H9 (cell line): Measurements from ENCODE around the gene DTX4. TPM values are rescaled to one million over a fixed set of nuclear protein-coding genes. Genes with fewer than 3 reads are reported as not detected.

ENCODE experiments used
- DNase-seq: peaks from one replicate; pipeline ENCODE4 v3.0.0-alpha.2; 2017
- H2AFZ ChIP-seq: one replicate; pipeline ENCODE4 v1.6.1; 2013; ENCODE audit warnings: mild to moderate bottlenecking, low read length, control low read depth, moderate library complexity
- H2AK5ac ChIP-seq: 2 replicates; pipeline ENCODE4 v1.6.1; 2013; ENCODE audit warnings: low read length, control low read depth, mixed read lengths; ENCODE audit not compliant: insufficient read length
- H2BK120ac ChIP-seq: one replicate; pipeline ENCODE4 v1.6.1; 2013; ENCODE audit warnings: low read depth, mild to moderate bottlenecking, low read length, control low read depth, inconsistent platforms; ENCODE audit not compliant: poor library complexity, severe bottlenecking
- H2BK12ac ChIP-seq: 2 replicates; pipeline ENCODE4 v1.6.1; 2013; ENCODE audit warnings: low read length, control low read depth, mixed read lengths, low read depth; ENCODE audit not compliant: insufficient read length
- H2BK15ac ChIP-seq: 2 replicates; pipeline ENCODE4 v1.6.1; 2013; ENCODE audit warnings: low read depth, low read length, control low read depth
- H2BK20ac ChIP-seq: one replicate; pipeline ENCODE4 v1.6.1; 2013; ENCODE audit warnings: low read depth, mild to moderate bottlenecking, low read length, control low read depth, inconsistent platforms; ENCODE audit not compliant: poor library complexity, severe bottlenecking
- H2BK5ac ChIP-seq: 2 replicates; pipeline ENCODE4 v1.6.1; 2013; ENCODE audit warnings: low read length, control low read depth, mixed read lengths; ENCODE audit not compliant: insufficient read length
- H3K14ac ChIP-seq: 2 replicates; pipeline ENCODE4 v1.6.1; 2013; ENCODE audit warnings: low read length, control low read depth; ENCODE audit not compliant: insufficient read depth
- H3K18ac ChIP-seq: 2 replicates; pipeline ENCODE4 v1.6.1; 2013; ENCODE audit warnings: low read depth, mild to moderate bottlenecking, mixed read lengths, low read length, control low read depth; ENCODE audit not compliant: insufficient read length
- H3K23ac ChIP-seq: 2 replicates; pipeline ENCODE4 v1.6.1; 2013; ENCODE audit warnings: low read length, control low read depth, mixed read lengths, low read depth; ENCODE audit not compliant: insufficient read length
- H3K23me2 ChIP-seq: 2 replicates; pipeline ENCODE4 v1.6.1; 2013; ENCODE audit warnings: low read depth, mild to moderate bottlenecking, mixed read lengths, low read length, control low read depth; ENCODE audit not compliant: insufficient read length, poor library complexity, severe bottlenecking
- H3K27ac ChIP-seq: 2 replicates; pipeline ENCODE4 v1.5.1; 2013; ENCODE audit warnings: low read length, control low read depth, mixed read lengths, low read depth; ENCODE audit not compliant: insufficient read length
- H3K27me3 ChIP-seq: 2 replicates; pipeline ENCODE4 v1.6.1; 2013; ENCODE audit warnings: low read length, control low read depth, inconsistent platforms; ENCODE audit not compliant: insufficient read depth
- H3K4ac ChIP-seq: 2 replicates; pipeline ENCODE4 v1.6.1; 2013; ENCODE audit warnings: low read depth, mild to moderate bottlenecking, control low read depth, inconsistent platforms, low read length, moderate library complexity
- H3K4me1 ChIP-seq: 2 replicates; pipeline ENCODE4 v1.6.1; 2013; ENCODE audit warnings: low read length, control low read depth, inconsistent platforms; ENCODE audit not compliant: insufficient read depth
- H3K4me2 ChIP-seq: 2 replicates; pipeline ENCODE4 v1.6.1; 2013; ENCODE audit warnings: low read length, control low read depth, mixed read lengths; ENCODE audit not compliant: insufficient read length, insufficient read depth
- H3K56ac ChIP-seq: 2 replicates; pipeline ENCODE4 v1.6.1; 2013; ENCODE audit warnings: low read depth, mild to moderate bottlenecking, mixed read lengths, low read length, control low read depth; ENCODE audit not compliant: insufficient read length
- H3K79me1 ChIP-seq: 2 replicates; pipeline ENCODE4 v1.6.1; 2013; ENCODE audit warnings: low read depth, mild to moderate bottlenecking, moderate library complexity, low read length, control low read depth, inconsistent platforms; ENCODE audit not compliant: insufficient read depth, poor library complexity, severe bottlenecking
- H3K79me2 ChIP-seq: 2 replicates; pipeline ENCODE4 v1.6.1; 2013; ENCODE audit warnings: low read length, control low read depth, inconsistent platforms; ENCODE audit not compliant: insufficient read depth
- H3K9ac ChIP-seq: 2 replicates; pipeline ENCODE4 v1.6.1; 2013; ENCODE audit warnings: low read length, control low read depth, mixed read lengths; ENCODE audit not compliant: insufficient read length; ENCODE audit errors: extremely low read depth
- H3K9me3 ChIP-seq: one replicate; pipeline ENCODE4 v1.6.1; 2013; ENCODE audit warnings: low read depth, low read length, inconsistent platforms; ENCODE audit not compliant: control insufficient read depth
- H3T11ph ChIP-seq: one replicate; pipeline ENCODE4 v1.6.1; 2013; ENCODE audit warnings: mild to moderate bottlenecking, low read length, control low read depth, inconsistent platforms
- H4K20me1 ChIP-seq: one replicate; pipeline ENCODE4 v1.6.1; 2013; ENCODE audit not compliant: control insufficient read depth, insufficient read length, insufficient read depth
- H4K5ac ChIP-seq: 2 replicates; pipeline ENCODE4 v1.6.1; 2013; ENCODE audit warnings: low read depth, mild to moderate bottlenecking, mixed read lengths, low read length, control low read depth; ENCODE audit not compliant: insufficient read length
- H4K8ac ChIP-seq: replicated peaks from 2 replicates; pipeline ENCODE4 v1.6.1; 2013; ENCODE audit warnings: low read length, control low read depth, mixed read lengths, low read depth; ENCODE audit not compliant: insufficient read length
- H4K91ac ChIP-seq: 2 replicates; pipeline ENCODE4 v1.6.1; 2013; ENCODE audit warnings: low read depth, mild to moderate bottlenecking, moderate library complexity, mixed read lengths, low read length, control low read depth; ENCODE audit not compliant: insufficient read length
- H3K27ac Mint-ChIP-seq, 3 experiments: 2 replicates in 2 of 3; 3 replicates in 1 of 3; pipeline ENCODE4 v1.8.0; 2020 to 2021; ENCODE audit warnings: mixed read lengths in 3 of 3, mild to moderate bottlenecking in 1 of 3, moderate library complexity in 1 of 3
- H3K27me3 Mint-ChIP-seq: 2 replicates; pipeline ENCODE4 v1.8.0; 2021; ENCODE audit warnings: low read depth, mild to moderate bottlenecking, moderate library complexity, mixed read lengths
- H3K36me3 Mint-ChIP-seq, 3 experiments: 2 replicates in 2 of 3; 3 replicates in 1 of 3; pipeline ENCODE4 v1.8.0; 2020 to 2021; ENCODE audit warnings: low read depth in 3 of 3, mixed read lengths in 3 of 3; ENCODE audit not compliant: insufficient read depth in 1 of 3
- H3K4me1 Mint-ChIP-seq, 2 experiments: 2 replicates each; pipeline ENCODE4 v1.8.0; 2020; ENCODE audit warnings: mixed read lengths in 2 of 2
- H3K4me3 Mint-ChIP-seq, 2 experiments: 2 replicates in 1 of 2; 3 replicates in 1 of 2; pipeline ENCODE4 v1.8.0; 2020 to 2021; ENCODE audit warnings: mild to moderate bottlenecking in 2 of 2, mixed read lengths in 2 of 2, moderate library complexity in 1 of 2
- H3K9me3 Mint-ChIP-seq, 2 experiments: 2 replicates in 1 of 2; 3 replicates in 1 of 2; pipeline ENCODE4 v1.8.0; 2020; ENCODE audit warnings: mild to moderate bottlenecking in 2 of 2, mixed read lengths in 2 of 2, moderate library complexity in 1 of 2
- CTCF ChIP-seq: fragments of 200-600 bp; sonication (generic); conservative IDR thresholded peaks from 3 replicates; pipeline ENCODE4 v1.8.0; 2021; ENCODE audit warnings: antibody characterized with exemption, mild to moderate bottlenecking
- WGBS: extraction: QIAGEN DNeasy Blood & Tissue Kit; methylation state at CpG from one replicate; pipeline ENCODE4 v1.1.7; 2013; ENCODE audit warnings: missing lambda C conversion rate, low lambda C conversion rate, mixed read lengths; ENCODE audit not compliant: insufficient read length; ENCODE audit errors: extremely low coverage; 5-methylcytosine and 5-hydroxymethylcytosine counted together
- total RNA-seq: library from RNA; stranded (reverse); gene quantifications from 2 replicates; pipeline ENCODE4 v1.2.1, GENCODE V29; 2021

The DTX4 gene
- total RNA-seq, 1 experiment from 2014 or later = 13.0 TPM

- no peak for TF ChIP-seq CTCF
- no peak overlapping the region for H3K14ac ChIP-seq
- Mint-ChIP-seq H3K4me3 (no peak overlapping the region), H3K36me3 (no peaks in the 10 kb centered on the region; a peak in 1 of 7 replicates), H3K27me3 (no peaks in the 10 kb centered on the region; the same call in 1 of the 2 replicates), H3K9me3 (peaks cover 0 to 2% of the 10 kb centered on the region in 2 experiments; a peak in 1 of 5 replicates), H3K27ac (no peak overlapping the region), H3K4me1 (no peaks in the 10 kb centered on the region)
- H3K9me3 ChIP-seq = no peaks in the 10 kb centered on the region
- H3K79me1 ChIP-seq = no peaks in the 10 kb centered on the region
- no peak overlapping the region for H3T11ph ChIP-seq
- H3K4me2 ChIP-seq = no peak overlapping the region
- no peak overlapping the region for H2AFZ ChIP-seq
- H2BK5ac ChIP-seq = no peak overlapping the region
- no peak for DNase-seq
- no peaks in the 10 kb centered on the region for H4K20me1 ChIP-seq
- no peak overlapping the region for H2BK12ac ChIP-seq
- H3K18ac ChIP-seq = no peak overlapping the region
- H2BK20ac ChIP-seq = no peak overlapping the region
- no CpG with 5 or more reads among the region's 4 CpGs for WGBS
- no peak overlapping the region for H3K56ac ChIP-seq
- no peaks in the 10 kb centered on the region for H3K27me3 ChIP-seq
- H4K8ac ChIP-seq = no peak overlapping the region
- no peak overlapping the region for H2BK120ac ChIP-seq
- H3K23ac ChIP-seq = no peak overlapping the region
- no peak overlapping the region for H3K4ac ChIP-seq
- H3K9ac ChIP-seq = no peak overlapping the region
- H2BK15ac ChIP-seq = no peak overlapping the region
- no peak overlapping the region for H4K91ac ChIP-seq
- H2AK5ac ChIP-seq = no peak overlapping the region
- H3K4me1 ChIP-seq = no peaks in the 10 kb centered on the region
- no peak overlapping the region for H3K27ac ChIP-seq
- no peaks in the 10 kb centered on the region for H3K23me2 ChIP-seq
- H3K79me2 ChIP-seq = no peaks in the 10 kb centered on the region
- no peak overlapping the region for H4K5ac ChIP-seq
Observed at GRCh38 chr11:59221441-59221840, 49.5 kb downstream of the DTX4 start.
